ENCODE data around the gene PACS2.
A peak's percentile ranks its signal among the peaks of the same experiment; 100 is the strongest.
"Not testable (repeated sequence)": the region's sequence is repeated elsewhere in the genome, so short reads cannot be mapped to it uniquely, and the experiment has no call there.

- not testable (repeated sequence) for TF ChIP-seq E2F6 (IDR thresholded peaks at IDR 0.05); SUZ12 (IDR thresholded peaks at IDR 0.05; ENCODE audit: low read length); POLR2A (IDR thresholded peaks at IDR 0.05; ENCODE audit: control extremely low read depth in 1 of 2, low read depth in 2 of 2, low read length in 2 of 2); BACH1 (IDR thresholded peaks at IDR 0.05; ENCODE audit: low read length); FOSL1 (IDR thresholded peaks at IDR 0.05; ENCODE audit: insufficient read depth, low read depth, low read length); RAD21 (IDR thresholded peaks at IDR 0.05 in 1 of 2, conservative IDR thresholded peaks at IDR 0.05 in 1 of 2; ENCODE audit: low read depth in 2 of 2, low read length in 2 of 2); POLR2AphosphoS5 (IDR thresholded peaks at IDR 0.05; ENCODE audit: low read depth, low read length); SP1 (IDR thresholded peaks at IDR 0.05; ENCODE audit: low read depth, low read length); YY1 (IDR thresholded peaks at IDR 0.05; ENCODE audit: low read depth, low read length); CBX5 (IDR thresholded peaks at IDR 0.05; ENCODE audit: low read depth, low read length); ATF2 (IDR thresholded peaks at IDR 0.05; ENCODE audit: low read length); JUND (IDR thresholded peaks at IDR 0.05; ENCODE audit: low read length)
- TF ChIP-seq, protein P1, sequence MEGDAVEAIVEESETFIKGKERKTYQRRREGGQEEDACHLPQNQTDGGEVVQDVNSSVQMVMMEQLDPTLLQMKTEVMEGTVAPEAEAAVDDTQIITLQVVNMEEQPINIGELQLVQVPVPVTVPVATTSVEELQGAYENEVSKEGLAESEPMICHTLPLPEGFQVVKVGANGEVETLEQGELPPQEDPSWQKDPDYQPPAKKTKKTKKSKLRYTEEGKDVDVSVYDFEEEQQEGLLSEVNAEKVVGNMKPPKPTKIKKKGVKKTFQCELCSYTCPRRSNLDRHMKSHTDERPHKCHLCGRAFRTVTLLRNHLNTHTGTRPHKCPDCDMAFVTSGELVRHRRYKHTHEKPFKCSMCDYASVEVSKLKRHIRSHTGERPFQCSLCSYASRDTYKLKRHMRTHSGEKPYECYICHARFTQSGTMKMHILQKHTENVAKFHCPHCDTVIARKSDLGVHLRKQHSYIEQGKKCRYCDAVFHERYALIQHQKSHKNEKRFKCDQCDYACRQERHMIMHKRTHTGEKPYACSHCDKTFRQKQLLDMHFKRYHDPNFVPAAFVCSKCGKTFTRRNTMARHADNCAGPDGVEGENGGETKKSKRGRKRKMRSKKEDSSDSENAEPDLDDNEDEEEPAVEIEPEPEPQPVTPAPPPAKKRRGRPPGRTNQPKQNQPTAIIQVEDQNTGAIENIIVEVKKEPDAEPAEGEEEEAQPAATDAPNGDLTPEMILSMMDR (IDR thresholded peaks at IDR 0.05; ENCODE audit: control extremely low read depth in 1 of 3, insufficient read depth in 1 of 3, low read depth in 1 of 3, low read length in 3 of 3), result not testable (repeated sequence)
- TF ChIP-seq EGR1 (IDR thresholded peaks at IDR 0.05; ENCODE audit: borderline replicate concordance, low read depth, low read length), result peak; percentile 35; the same call in 1 of the 2 replicates
Measured at GRCh38 chr14:105335231-105335542, 20.6 kb downstream of the PACS2 start.

Data from H1 (cell line).